ENCODE measurements around the gene NANOS1.

Gene NANOS1

DNA sequence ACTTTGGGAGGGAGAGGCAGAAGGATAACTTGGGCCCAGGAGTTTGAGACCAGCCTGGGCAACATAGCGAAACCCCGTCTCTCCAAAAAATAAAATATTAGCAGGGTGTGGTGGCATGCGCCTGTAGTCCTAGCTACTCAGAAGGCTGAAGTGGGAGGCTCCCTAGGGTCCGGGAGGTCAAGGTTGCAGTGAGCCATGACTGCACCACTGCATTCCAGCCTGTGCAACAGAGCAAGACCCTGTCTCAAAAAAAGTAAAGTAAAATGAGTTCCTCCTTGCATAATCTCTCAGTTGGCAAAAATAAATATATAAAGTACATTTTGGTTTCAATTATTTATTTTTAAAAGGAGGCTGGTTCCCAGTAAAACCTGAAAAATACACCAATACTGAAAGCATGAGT, 11.8 kb downstream of the NANOS1 start:
- DNase-seq (ENCODE audit: low read depth), result no peak
- TF ChIP-seq, protein P1, sequence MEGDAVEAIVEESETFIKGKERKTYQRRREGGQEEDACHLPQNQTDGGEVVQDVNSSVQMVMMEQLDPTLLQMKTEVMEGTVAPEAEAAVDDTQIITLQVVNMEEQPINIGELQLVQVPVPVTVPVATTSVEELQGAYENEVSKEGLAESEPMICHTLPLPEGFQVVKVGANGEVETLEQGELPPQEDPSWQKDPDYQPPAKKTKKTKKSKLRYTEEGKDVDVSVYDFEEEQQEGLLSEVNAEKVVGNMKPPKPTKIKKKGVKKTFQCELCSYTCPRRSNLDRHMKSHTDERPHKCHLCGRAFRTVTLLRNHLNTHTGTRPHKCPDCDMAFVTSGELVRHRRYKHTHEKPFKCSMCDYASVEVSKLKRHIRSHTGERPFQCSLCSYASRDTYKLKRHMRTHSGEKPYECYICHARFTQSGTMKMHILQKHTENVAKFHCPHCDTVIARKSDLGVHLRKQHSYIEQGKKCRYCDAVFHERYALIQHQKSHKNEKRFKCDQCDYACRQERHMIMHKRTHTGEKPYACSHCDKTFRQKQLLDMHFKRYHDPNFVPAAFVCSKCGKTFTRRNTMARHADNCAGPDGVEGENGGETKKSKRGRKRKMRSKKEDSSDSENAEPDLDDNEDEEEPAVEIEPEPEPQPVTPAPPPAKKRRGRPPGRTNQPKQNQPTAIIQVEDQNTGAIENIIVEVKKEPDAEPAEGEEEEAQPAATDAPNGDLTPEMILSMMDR (conservative IDR thresholded peaks at IDR 0.05; ENCODE audit: low read depth, low read length), result no peak
- no peak overlapping the region for H3K4me3 ChIP-seq (ENCODE audit: low read depth, low read length)

DNA sequence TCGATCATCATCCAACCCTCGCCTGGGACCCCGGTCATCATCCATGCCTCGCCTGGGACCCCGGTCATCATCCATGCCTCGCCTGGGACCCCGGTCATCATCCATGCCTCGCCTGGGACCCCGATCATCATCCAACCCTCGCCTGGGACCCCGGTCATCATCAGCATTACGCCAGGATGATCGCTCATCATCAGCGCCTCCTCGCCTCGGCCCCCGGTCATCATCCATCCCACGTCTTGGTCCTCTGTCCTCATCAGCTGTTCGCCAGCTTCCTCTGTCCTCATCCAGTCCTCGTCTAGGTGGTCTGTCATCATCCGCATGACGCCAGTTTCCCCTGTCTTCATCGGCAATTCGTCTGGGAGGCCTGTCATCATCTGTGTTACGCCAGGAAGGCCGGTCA, 12.7 kb downstream of the NANOS1 start:
- TF ChIP-seq, protein P1 (conservative IDR thresholded peaks at IDR 0.05; ENCODE audit: low read depth, low read length), result no peak
- H3K4me3 ChIP-seq (ENCODE audit: low read depth, low read length), result no peak overlapping the region
- DNase-seq (ENCODE audit: low read depth), result no peak

DNA sequence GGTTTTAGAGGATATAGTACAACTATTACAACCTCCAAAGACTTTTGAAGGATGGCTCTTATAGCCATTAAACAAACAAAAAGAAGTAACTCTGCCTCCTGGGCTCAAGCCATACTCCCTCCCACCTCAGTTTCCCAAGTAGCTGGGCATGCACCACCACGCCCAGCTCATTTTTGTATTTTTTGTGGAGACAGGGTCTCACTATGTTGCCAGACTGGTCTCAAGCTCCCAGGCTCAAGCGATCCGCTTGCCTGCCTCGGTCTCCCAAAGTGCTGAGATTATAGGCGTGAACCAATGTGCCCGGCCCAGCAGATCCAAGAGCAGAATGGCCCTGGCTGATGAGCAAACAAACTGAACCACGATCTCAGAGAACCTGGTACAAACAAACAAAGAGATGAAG, 16.0 kb downstream of the NANOS1 start:
- no peak overlapping the region for H3K4me3 ChIP-seq (ENCODE audit: low read depth, low read length)
- TF ChIP-seq, protein P1 (conservative IDR thresholded peaks at IDR 0.05; ENCODE audit: low read depth, low read length), result no peak
- DNase-seq (ENCODE audit: low read depth), result no peak

DNA sequence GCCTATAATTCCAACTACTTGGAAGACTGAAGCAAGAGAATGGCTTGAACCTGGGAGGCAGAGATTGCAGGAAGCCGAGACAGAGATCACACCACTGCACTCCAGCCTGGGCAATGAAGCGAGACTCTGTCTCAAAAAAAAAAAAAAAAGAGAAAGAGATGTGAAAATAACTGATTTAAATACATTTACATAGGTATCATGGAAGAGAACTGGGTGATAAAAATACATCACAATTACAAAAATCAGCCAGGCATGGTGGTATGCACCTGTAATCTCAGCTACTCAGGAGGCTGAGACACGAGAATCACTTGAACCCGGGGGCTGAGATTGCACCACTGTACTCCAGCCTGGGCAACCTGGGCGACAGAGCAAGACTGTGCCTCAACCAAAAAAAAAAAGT, 19.8 kb downstream of the NANOS1 start:
- TF ChIP-seq, protein P1 (conservative IDR thresholded peaks at IDR 0.05; ENCODE audit: low read depth, low read length), result no peak
- H3K4me3 ChIP-seq (ENCODE audit: low read depth, low read length), result no peak overlapping the region
- DNase-seq (ENCODE audit: low read depth), result no peak

DNA sequence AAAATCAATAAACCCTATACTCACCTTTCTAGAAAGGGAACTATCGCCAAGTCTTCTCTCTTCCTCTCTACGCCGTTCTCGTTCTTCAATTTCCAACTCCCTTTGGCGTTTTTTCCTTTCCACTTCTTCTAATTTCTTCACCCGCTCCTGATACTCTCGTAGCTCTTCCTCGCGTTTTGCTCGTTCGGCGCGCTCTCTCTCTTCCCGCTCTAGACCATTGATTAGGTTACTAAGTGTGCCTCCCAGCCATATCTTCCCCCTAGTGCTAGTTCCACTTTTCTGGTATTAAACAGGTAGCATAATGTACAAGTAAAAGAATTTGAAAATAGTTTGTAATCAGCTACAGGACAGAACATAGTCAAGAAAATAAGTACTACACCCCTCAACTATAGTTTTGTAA, 20.3 kb downstream of the NANOS1 start:
- DNase-seq (ENCODE audit: low read depth), result no peak
- TF ChIP-seq, protein P1 (conservative IDR thresholded peaks at IDR 0.05; ENCODE audit: low read depth, low read length), result no peak
- no peak overlapping the region for H3K4me3 ChIP-seq (ENCODE audit: low read depth, low read length)

DNA sequence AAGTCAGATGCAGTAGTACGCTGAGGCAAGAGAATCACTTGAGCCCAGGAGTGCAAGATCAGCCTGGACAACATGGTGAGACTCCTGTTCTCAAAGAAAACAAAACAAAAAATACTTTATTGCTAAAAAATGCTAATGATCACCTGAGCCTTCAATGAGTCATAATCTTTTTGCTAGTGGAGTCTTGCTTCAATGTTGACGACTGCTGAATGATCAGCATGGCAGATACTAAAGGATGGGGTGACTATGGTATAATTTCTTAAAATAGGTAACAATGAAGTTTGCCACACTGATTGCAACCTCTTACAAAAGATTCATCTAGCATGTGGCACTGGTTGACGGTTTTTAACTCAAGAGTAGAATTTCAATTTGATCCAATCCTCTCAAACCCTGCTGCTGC, 22.3 kb downstream of the NANOS1 start:
- H3K4me3 ChIP-seq (ENCODE audit: low read depth, low read length), result no peak overlapping the region
- DNase-seq (ENCODE audit: low read depth), result no peak
- TF ChIP-seq, protein P1 (conservative IDR thresholded peaks at IDR 0.05; ENCODE audit: low read depth, low read length), result no peak

DNA sequence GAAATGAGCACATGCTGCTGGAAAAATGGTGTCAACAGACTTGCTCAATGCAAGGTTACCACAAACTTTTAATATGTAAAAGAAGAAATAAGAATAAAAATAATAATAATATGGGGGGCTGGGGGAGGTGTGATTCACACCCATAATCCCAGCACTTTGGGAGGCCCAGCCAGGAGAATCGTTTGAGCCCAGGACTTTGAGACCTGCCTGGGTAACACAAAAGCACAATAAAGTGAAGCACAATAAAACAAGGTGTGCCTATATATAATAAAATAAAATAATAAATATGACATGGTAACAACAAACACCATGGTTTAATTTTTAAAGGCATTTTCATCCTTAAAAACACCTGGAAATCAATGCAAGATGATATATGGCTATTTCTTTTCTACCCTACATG, 26.0 kb downstream of the NANOS1 start:
- TF ChIP-seq, protein P1 (conservative IDR thresholded peaks at IDR 0.05; ENCODE audit: low read depth, low read length), result no peak
- DNase-seq (ENCODE audit: low read depth), result no peak
- H3K4me3 ChIP-seq (ENCODE audit: low read depth, low read length), result no peak overlapping the region
